HEK293 (cell line): ENCODE data around the gene CINP.
"Not testable (repeated sequence)": the region's sequence is repeated elsewhere in the genome, so short reads cannot be mapped to it uniquely, and the experiment has no call there.

Source experiments
- CTCF ChIA-PET: fragments of 350-600 bp; formaldehyde crosslinking; extraction: SDS; loops from one replicate; lab custom pipeline; 2021; ENCODE audit warnings: antibody characterized with exemption; lab: Yijun Ruan, JAX
- POLR2A ChIA-PET: fragments of 300-600 bp; formaldehyde crosslinking; extraction: SDS; loops from one replicate; lab custom pipeline; 2020; ENCODE audit warnings: antibody characterized with exemption, inconsistent platforms; lab: Yijun Ruan, JAX
- H3K27ac ChIP-seq: fragments of 200-500 bp; sonication (Bioruptor generic); 2 replicates; pipeline ENCODE4 v1.5.1; 2014; ENCODE audit warnings: low read depth, low read length, control low read depth, inconsistent platforms; ENCODE audit errors: extremely low read depth
- H3K36me3 ChIP-seq, 2 experiments: fragments of 200-500 bp in 1 of 2; sonication (Bioruptor generic) in 1 of 2; 1 replicate in 1 of 2; 2 replicates in 1 of 2; pipeline ENCODE4 v1.5.1; 2014 to 2017; ENCODE audit warnings: inconsistent platforms in 2 of 2, low read length in 2 of 2; ENCODE audit not compliant: control insufficient read depth in 2 of 2, insufficient read depth in 1 of 2
- H3K4me1 ChIP-seq: fragments of 200-500 bp; sonication (Bioruptor generic); 2 replicates; pipeline ENCODE4 v1.5.1; 2014; ENCODE audit warnings: mild to moderate bottlenecking, low read length, inconsistent platforms; ENCODE audit not compliant: control insufficient read depth, insufficient read depth
- H3K4me3 ChIP-seq: 2 replicates; pipeline ENCODE4 v1.5.1; 2011; ENCODE audit warnings: low read depth, mild to moderate bottlenecking, control low read depth, low read length, moderate library complexity
- H3K9me3 ChIP-seq: fragments of 200-500 bp; sonication (Bioruptor generic); 2 replicates; pipeline ENCODE4 v1.5.1; 2014; ENCODE audit warnings: low read depth, low read length, inconsistent platforms; ENCODE audit not compliant: control insufficient read depth, insufficient read depth
- HOXA7 ChIP-seq: sonication (generic); formaldehyde crosslinking; IDR thresholded peaks from 2 replicates; pipeline ENCODE4 v1.8.1; 2022; ENCODE audit warnings: missing genetic modification reagents, borderline replicate concordance
- IKZF3 ChIP-seq: fragments of 450-650 bp; IDR thresholded peaks from 2 replicates; pipeline ENCODE4 v1.5.0; 2018; ENCODE audit warnings: missing biosample characterization, mild to moderate bottlenecking, missing genetic modification characterization, moderate library complexity
- KLF1 ChIP-seq: fragments of 450-650 bp; formaldehyde crosslinking; IDR thresholded peaks from 2 replicates; pipeline ENCODE4 v1.5.1; 2016; ENCODE audit warnings: missing biosample characterization, missing genetic modification characterization
- KLF10 ChIP-seq: fragments of 450-650 bp; IDR thresholded peaks from 2 replicates; pipeline ENCODE4 v1.5.1; 2018; ENCODE audit warnings: missing biosample characterization, mild to moderate bottlenecking, missing genetic modification characterization
- YY1 ChIP-seq: fragments of 450-650 bp; formaldehyde crosslinking; IDR thresholded peaks from 2 replicates; pipeline ENCODE4 v1.5.1; 2018; ENCODE audit warnings: missing biosample characterization, missing genetic modification characterization
- ZBTB49 ChIP-seq: fragments of 450-650 bp; formaldehyde crosslinking; IDR thresholded peaks from 2 replicates; pipeline ENCODE4 v1.5.1; 2016; ENCODE audit warnings: missing biosample characterization, missing genetic modification characterization, low read depth
- ZNF155 ChIP-seq: fragments of 450-650 bp; formaldehyde crosslinking; IDR thresholded peaks from 2 replicates; pipeline ENCODE4 v1.5.1; 2016; ENCODE audit warnings: missing biosample characterization, missing genetic modification characterization
- ZNF19 ChIP-seq: fragments of 450-650 bp; formaldehyde crosslinking; IDR thresholded peaks from 2 replicates; pipeline ENCODE4; 2016; ENCODE audit warnings: missing biosample characterization, missing genetic modification characterization, low read depth
- ZNF211 ChIP-seq: fragments of 450-650 bp; formaldehyde crosslinking; IDR thresholded peaks from 2 replicates; pipeline ENCODE4 v1.5.1; 2016; ENCODE audit warnings: low read depth, missing biosample characterization, missing genetic modification characterization
- ZNF214 ChIP-seq: fragments of 450-650 bp; formaldehyde crosslinking; IDR thresholded peaks from 2 replicates; pipeline ENCODE4 v1.5.1; 2017; ENCODE audit warnings: missing biosample characterization, mild to moderate bottlenecking, missing genetic modification characterization, borderline replicate concordance
- ZNF404 ChIP-seq: fragments of 450-650 bp; formaldehyde crosslinking; IDR thresholded peaks from 2 replicates; pipeline ENCODE4 v1.5.1; 2017; ENCODE audit warnings: missing biosample characterization, missing genetic modification characterization
- ZNF416 ChIP-seq: fragments of 450-650 bp; formaldehyde crosslinking; IDR thresholded peaks from 2 replicates; pipeline ENCODE4 v1.5.1; 2016; ENCODE audit warnings: missing biosample characterization, missing genetic modification characterization
- ZNF521 ChIP-seq: fragments of 450-650 bp; formaldehyde crosslinking; IDR thresholded peaks from 2 replicates; pipeline ENCODE4 v1.5.1; 2017; ENCODE audit warnings: missing biosample characterization, mild to moderate bottlenecking, missing genetic modification characterization
- ZNF596 ChIP-seq: fragments of 450-650 bp; IDR thresholded peaks from 2 replicates; pipeline ENCODE4 v1.5.0; 2018; ENCODE audit warnings: missing biosample characterization, mild to moderate bottlenecking, missing genetic modification characterization, moderate library complexity
- ZNF626 ChIP-seq: fragments of 450-650 bp; sonication (Bioruptor Pico); formaldehyde crosslinking; IDR thresholded peaks from 2 replicates; pipeline ENCODE4 v1.5.1; 2018; ENCODE audit warnings: missing biosample characterization, missing genetic modification characterization, inconsistent platforms
- ZNF768 ChIP-seq: fragments of 450-650 bp; formaldehyde crosslinking; IDR thresholded peaks from 2 replicates; pipeline ENCODE4 v1.5.1; 2018; ENCODE audit warnings: missing biosample characterization, mild to moderate bottlenecking, missing genetic modification characterization
- ZNF837 ChIP-seq: fragments of 450-650 bp; formaldehyde crosslinking; IDR thresholded peaks from 2 replicates; pipeline ENCODE4 v1.5.1; 2016; ENCODE audit warnings: missing biosample characterization, missing genetic modification characterization
- TF ChIP-seq, protein P1 (sequence below): fragments of 450-650 bp; formaldehyde crosslinking; IDR thresholded peaks from 2 replicates; pipeline ENCODE4 v1.5.1; 2016; ENCODE audit warnings: missing biosample characterization, missing genetic modification characterization
- TF ChIP-seq, protein P2 (sequence below): fragments of 450-650 bp; formaldehyde crosslinking; IDR thresholded peaks from 2 replicates; pipeline ENCODE4 v1.5.1; 2016; ENCODE audit warnings: missing biosample characterization, missing genetic modification characterization
- TF ChIP-seq, protein P3 (sequence below): fragments of 450-650 bp; formaldehyde crosslinking; IDR thresholded peaks from 2 replicates; pipeline ENCODE4 v1.5.1; 2016; ENCODE audit warnings: missing biosample characterization, missing genetic modification characterization
- TF ChIP-seq, protein P4 (sequence below): fragments of 450-650 bp; formaldehyde crosslinking; IDR thresholded peaks from 2 replicates; pipeline ENCODE4 v1.5.1; 2016; ENCODE audit warnings: missing biosample characterization, missing genetic modification characterization

Gene CINP

GRCh38 chr14:102330806-102331205 lies 31.9 kb downstream of the CINP start (continued):
- TF ChIP-seq, protein P1, sequence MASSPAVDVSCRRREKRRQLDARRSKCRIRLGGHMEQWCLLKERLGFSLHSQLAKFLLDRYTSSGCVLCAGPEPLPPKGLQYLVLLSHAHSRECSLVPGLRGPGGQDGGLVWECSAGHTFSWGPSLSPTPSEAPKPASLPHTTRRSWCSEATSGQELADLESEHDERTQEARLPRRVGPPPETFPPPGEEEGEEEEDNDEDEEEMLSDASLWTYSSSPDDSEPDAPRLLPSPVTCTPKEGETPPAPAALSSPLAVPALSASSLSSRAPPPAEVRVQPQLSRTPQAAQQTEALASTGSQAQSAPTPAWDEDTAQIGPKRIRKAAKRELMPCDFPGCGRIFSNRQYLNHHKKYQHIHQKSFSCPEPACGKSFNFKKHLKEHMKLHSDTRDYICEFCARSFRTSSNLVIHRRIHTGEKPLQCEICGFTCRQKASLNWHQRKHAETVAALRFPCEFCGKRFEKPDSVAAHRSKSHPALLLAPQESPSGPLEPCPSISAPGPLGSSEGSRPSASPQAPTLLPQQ (tag by site-specific recombination), result no peak
- TF ChIP-seq ZNF768 (tag by site-specific recombination), result no peak

- H3K36me3 ChIP-seq, result peaks cover 32 to 39% of the 10 kb centered on the region in 2 experiments; a peak in 2 of 3 replicates
- not testable (repeated sequence) for H3K4me3 ChIP-seq, H3K9me3 ChIP-seq, H3K27ac ChIP-seq, H3K4me1 ChIP-seq
- CTCF ChIA-PET, result interaction anchor here (0.6 to 1.0 kb wide), 2 partner anchors 9 to 323 kb away, joined by 3 to 4 read pairs; no protein-coding TSS in a partner anchor
- POLR2A ChIA-PET, result interaction anchor here (0.7 kb wide), 1 partner anchor 1581 kb away, joined by 3 read pairs; no protein-coding TSS in a partner anchor
Measured at GRCh38 chr14:102329381-102329780, 33.3 kb downstream of the CINP start.

DNA sequence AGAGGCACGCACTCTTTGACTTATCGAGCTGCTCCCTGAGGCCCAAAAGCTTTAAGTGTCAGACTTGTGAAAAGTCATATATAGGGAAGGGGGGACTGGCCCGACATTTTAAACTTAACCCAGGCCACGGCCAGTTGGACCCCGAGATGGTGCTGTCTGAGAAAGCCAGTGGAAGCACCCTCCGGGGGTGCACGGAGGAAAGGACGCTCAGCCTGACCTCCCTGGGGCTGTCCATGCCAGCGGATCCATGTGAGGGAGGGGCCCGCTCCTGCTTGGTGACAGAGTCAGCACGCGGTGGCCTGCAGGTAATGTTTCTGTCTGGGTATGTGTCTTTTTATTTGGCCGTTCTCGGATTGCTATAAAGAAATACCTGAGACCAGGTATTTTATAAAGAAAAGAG lies 36.1 kb downstream of the CINP start:
- POLR2A ChIA-PET, result no interaction called here
- no peak overlapping the region for H3K27ac ChIP-seq
- CTCF ChIA-PET, result no interaction called here

More for the DNA sequence above, 36.1 kb downstream of the CINP start:
- no peaks in the 10 kb centered on the region for H3K9me3 ChIP-seq
- no peak for TF ChIP-seq KLF10
- TF ChIP-seq, protein P2, sequence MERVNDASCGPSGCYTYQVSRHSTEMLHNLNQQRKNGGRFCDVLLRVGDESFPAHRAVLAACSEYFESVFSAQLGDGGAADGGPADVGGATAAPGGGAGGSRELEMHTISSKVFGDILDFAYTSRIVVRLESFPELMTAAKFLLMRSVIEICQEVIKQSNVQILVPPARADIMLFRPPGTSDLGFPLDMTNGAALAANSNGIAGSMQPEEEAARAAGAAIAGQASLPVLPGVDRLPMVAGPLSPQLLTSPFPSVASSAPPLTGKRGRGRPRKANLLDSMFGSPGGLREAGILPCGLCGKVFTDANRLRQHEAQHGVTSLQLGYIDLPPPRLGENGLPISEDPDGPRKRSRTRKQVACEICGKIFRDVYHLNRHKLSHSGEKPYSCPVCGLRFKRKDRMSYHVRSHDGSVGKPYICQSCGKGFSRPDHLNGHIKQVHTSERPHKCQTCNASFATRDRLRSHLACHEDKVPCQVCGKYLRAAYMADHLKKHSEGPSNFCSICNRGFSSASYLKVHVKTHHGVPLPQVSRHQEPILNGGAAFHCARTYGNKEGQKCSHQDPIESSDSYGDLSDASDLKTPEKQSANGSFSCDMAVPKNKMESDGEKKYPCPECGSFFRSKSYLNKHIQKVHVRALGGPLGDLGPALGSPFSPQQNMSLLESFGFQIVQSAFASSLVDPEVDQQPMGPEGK (tag by site-specific recombination), result no peak
- TF ChIP-seq YY1 (tag by site-specific recombination), result no peak
- no peak for TF ChIP-seq KLF1 (tag by site-specific recombination)
- TF ChIP-seq ZNF416, result no peak
- TF ChIP-seq ZNF521 (tag by site-specific recombination), result no peak
- TF ChIP-seq ZNF214 (tag by site-specific recombination), result no peak
- TF ChIP-seq ZNF211 (tag by site-specific recombination), result no peak
- TF ChIP-seq, protein P3, sequence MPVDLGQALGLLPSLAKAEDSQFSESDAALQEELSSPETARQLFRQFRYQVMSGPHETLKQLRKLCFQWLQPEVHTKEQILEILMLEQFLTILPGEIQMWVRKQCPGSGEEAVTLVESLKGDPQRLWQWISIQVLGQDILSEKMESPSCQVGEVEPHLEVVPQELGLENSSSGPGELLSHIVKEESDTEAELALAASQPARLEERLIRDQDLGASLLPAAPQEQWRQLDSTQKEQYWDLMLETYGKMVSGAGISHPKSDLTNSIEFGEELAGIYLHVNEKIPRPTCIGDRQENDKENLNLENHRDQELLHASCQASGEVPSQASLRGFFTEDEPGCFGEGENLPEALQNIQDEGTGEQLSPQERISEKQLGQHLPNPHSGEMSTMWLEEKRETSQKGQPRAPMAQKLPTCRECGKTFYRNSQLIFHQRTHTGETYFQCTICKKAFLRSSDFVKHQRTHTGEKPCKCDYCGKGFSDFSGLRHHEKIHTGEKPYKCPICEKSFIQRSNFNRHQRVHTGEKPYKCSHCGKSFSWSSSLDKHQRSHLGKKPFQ (tag by site-specific recombination), result no peak
- TF ChIP-seq ZNF155, result no peak
- TF ChIP-seq ZNF596 (tag by site-specific recombination), result no peak
- no peak for TF ChIP-seq ZNF837 (tag by site-specific recombination)
- TF ChIP-seq HOXA7 (CRISPR knock-in tag), result no peak
- no peak for TF ChIP-seq IKZF3
- no peak for TF ChIP-seq ZNF626 (tag by site-specific recombination)
- no peak for TF ChIP-seq ZNF404 (tag by site-specific recombination)
- TF ChIP-seq, protein P4, sequence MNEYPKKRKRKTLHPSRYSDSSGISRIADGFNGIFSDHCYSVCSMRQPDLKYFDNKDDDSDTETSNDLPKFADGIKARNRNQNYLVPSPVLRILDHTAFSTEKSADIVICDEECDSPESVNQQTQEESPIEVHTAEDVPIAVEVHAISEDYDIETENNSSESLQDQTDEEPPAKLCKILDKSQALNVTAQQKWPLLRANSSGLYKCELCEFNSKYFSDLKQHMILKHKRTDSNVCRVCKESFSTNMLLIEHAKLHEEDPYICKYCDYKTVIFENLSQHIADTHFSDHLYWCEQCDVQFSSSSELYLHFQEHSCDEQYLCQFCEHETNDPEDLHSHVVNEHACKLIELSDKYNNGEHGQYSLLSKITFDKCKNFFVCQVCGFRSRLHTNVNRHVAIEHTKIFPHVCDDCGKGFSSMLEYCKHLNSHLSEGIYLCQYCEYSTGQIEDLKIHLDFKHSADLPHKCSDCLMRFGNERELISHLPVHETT, result no peak
- no peak for TF ChIP-seq ZBTB49
- TF ChIP-seq ZNF19 (tag by site-specific recombination), result no peak
- TF ChIP-seq, all 188 proteins: peak for 0
- no peak overlapping the region for H3K4me3 ChIP-seq
- no peaks in the 10 kb centered on the region for H3K4me1 ChIP-seq
- peaks cover 14 to 28% of the 10 kb centered on the region in 2 experiments; a peak in 2 of 3 replicates for H3K36me3 ChIP-seq
